ENCODE results near the gene SYN1. TPM values are rescaled to one million over a fixed set of nuclear protein-coding genes. Genes with fewer than 3 reads are reported as not detected.
"Not testable (repeated sequence)": the region's sequence is repeated elsewhere in the genome, so short reads cannot be mapped to it uniquely, and the experiment has no call there.

Gene SYN1
- total RNA-seq: 5.7 TPM

GRCh38 chrX:47619486-47620302 is at the start of gene SYN1:
SYN1 (minus strand) TSS chrX:47619857; CDS start chrX:47619728, 129 bp downstream.
- peak in 1 of 2 donors; percentile 78 for DNase-seq (ENCODE audit: low spot score in 2 of 2)
- Histone ChIP-seq H3K4me1 (no peaks in the 10 kb centered on the region), H3K27me3 (no peaks in the 10 kb centered on the region), H3K9me3 (no peaks in the 10 kb centered on the region), H3K27ac (no peak within 1 kb of the TSS), H3K4me3 (peak within 1 kb of the TSS; percentile 9 to 59), H3K36me3 (no peaks in the 10 kb centered on the region)
- TF ChIP-seq CTCF (IDR thresholded peaks at IDR 0.05): peak in 2 of 3 experiments; percentile 17 to 24
- intact Hi-C loops (cut with DNase I): no loop called here

GRCh38 chrX:47665797-47666196 is 46.1 kb upstream of the SYN1 start:
- H3K27me3 ChIP-seq; H3K9me3 ChIP-seq; intact Hi-C loops (cut with DNase I); H3K4me1 ChIP-seq; DNase-seq (ENCODE audit: low spot score in 2 of 2); H3K36me3 ChIP-seq; H3K27ac ChIP-seq; H3K4me3 ChIP-seq: not testable (repeated sequence)

- no peaks in the 10 kb centered on the region for H3K4me1 ChIP-seq
- no peaks in the 10 kb centered on the region for H3K27me3 ChIP-seq
- intact Hi-C loops (cut with DNase I): no loop called here
- no peak overlapping the region for H3K27ac ChIP-seq
- TF ChIP-seq CTCF (IDR thresholded peaks at IDR 0.05): no peak
- H3K36me3 ChIP-seq: no peaks in the 10 kb centered on the region
- H3K9me3 ChIP-seq: no peaks in the 10 kb centered on the region
- no peak for DNase-seq (ENCODE audit: low spot score in 2 of 2)
- H3K4me3 ChIP-seq: no peak overlapping the region
Observed at GRCh38 chrX:47664737-47665136, 45.1 kb upstream of the SYN1 start.

GRCh38 chrX:47662144-47662657 is 42.5 kb upstream of the SYN1 start:
- H3K36me3 ChIP-seq: no peaks in the 10 kb centered on the region
- DNase-seq (ENCODE audit: low spot score in 2 of 2): no peak
- intact Hi-C loops (cut with DNase I): no loop called here
- H3K4me1 ChIP-seq: no peaks in the 10 kb centered on the region
- H3K9me3 ChIP-seq: no peaks in the 10 kb centered on the region
- no peak overlapping the region for H3K27ac ChIP-seq
- H3K4me3 ChIP-seq: no peak overlapping the region
- H3K27me3 ChIP-seq: no peaks in the 10 kb centered on the region
- TF ChIP-seq CTCF (IDR thresholded peaks at IDR 0.05): no peak

GRCh38 chrX:47661539-47661938 is 41.9 kb upstream of the SYN1 start:
- TF ChIP-seq CTCF (IDR thresholded peaks at IDR 0.05): no peak
- Histone ChIP-seq H3K36me3 (peaks cover 0 to 6% of the 10 kb centered on the region in 2 donors), H3K27ac (no peak overlapping the region)

GRCh38 chrX:47659421-47659726 is 39.7 kb upstream of the SYN1 start:
- no peak for DNase-seq (ENCODE audit: low spot score in 2 of 2)
- Histone ChIP-seq H3K36me3 (peaks cover 0 to 8% of the 10 kb centered on the region in 2 donors), H3K4me1 (no peaks in the 10 kb centered on the region), H3K27ac (peak overlapping the region; percentile 95 to 96), H3K4me3 (peak overlapping the region; percentile 58 to 74), H3K9me3 (no peaks in the 10 kb centered on the region), H3K27me3 (no peaks in the 10 kb centered on the region)
- intact Hi-C loops (cut with DNase I): loop anchor here (1.0 to 10.0 kb wide), 4 partner anchors 9 to 465 kb away; partner anchors contain the start of genes ELK1, UBA1 and ZNF81
- no peak for TF ChIP-seq CTCF (IDR thresholded peaks at IDR 0.05)

More at GRCh38 chrX:47661539-47661938, 41.9 kb upstream of the SYN1 start:
- no peaks in the 10 kb centered on the region for H3K4me1 ChIP-seq
- no peak for DNase-seq (ENCODE audit: low spot score in 2 of 2)
- no peaks in the 10 kb centered on the region for H3K27me3 ChIP-seq
- no peaks in the 10 kb centered on the region for H3K9me3 ChIP-seq
- no peak overlapping the region for H3K4me3 ChIP-seq
- intact Hi-C loops (cut with DNase I): no loop called here

All from ascending aorta (tissue), 2 donors.